ENCODE results near the gene TPTE2.

- no peak for TF ChIP-seq CTCF (IDR thresholded peaks at IDR 0.05)
- TF ChIP-seq POLR2A (IDR thresholded peaks at IDR 0.05) = no peak
Observed at GRCh38 chr13:19573120-19573716, 11.9 kb upstream of the TPTE2 start.

All from uterus (tissue), 2 donors.